ENCODE results near the gene CCNQ.

DNA sequence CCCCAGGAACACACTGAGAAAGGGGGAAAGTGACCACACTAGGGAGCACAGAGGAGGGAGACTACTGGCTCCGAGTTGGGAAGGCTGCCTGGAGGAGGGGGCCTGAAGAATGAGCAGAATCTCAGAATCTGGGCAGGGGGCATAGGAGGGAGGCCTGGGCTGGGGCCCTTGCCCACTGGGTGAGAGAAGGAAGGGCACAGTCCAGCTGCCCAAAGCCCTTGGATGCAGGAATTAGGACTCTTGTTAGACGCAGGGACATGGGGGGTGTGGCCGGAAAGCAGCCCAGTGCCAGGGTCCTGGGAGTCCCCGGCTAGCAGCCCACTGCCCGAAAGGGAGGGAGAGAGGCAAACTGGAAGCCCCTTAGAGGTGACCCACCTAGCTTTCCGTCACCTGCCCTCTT, 46.2 kb upstream of the CCNQ start:
- TF ChIP-seq, protein P1, sequence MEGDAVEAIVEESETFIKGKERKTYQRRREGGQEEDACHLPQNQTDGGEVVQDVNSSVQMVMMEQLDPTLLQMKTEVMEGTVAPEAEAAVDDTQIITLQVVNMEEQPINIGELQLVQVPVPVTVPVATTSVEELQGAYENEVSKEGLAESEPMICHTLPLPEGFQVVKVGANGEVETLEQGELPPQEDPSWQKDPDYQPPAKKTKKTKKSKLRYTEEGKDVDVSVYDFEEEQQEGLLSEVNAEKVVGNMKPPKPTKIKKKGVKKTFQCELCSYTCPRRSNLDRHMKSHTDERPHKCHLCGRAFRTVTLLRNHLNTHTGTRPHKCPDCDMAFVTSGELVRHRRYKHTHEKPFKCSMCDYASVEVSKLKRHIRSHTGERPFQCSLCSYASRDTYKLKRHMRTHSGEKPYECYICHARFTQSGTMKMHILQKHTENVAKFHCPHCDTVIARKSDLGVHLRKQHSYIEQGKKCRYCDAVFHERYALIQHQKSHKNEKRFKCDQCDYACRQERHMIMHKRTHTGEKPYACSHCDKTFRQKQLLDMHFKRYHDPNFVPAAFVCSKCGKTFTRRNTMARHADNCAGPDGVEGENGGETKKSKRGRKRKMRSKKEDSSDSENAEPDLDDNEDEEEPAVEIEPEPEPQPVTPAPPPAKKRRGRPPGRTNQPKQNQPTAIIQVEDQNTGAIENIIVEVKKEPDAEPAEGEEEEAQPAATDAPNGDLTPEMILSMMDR (IDR thresholded peaks at IDR 0.05): no peak
- TF ChIP-seq POLR2A (IDR thresholded peaks at IDR 0.05) (no peak), POLR2AphosphoS5 (IDR thresholded peaks at IDR 0.05) (no peak)
